Heart left ventricle (tissue), 16 donors: ENCODE data around the gene RINT1. TPM values are rescaled to one million over a fixed set of nuclear protein-coding genes. Genes with fewer than 3 reads are reported as not detected.

Experiments used
- ATAC-seq, 4 donors: fragments of 200-7000 bp; cut with Tn5 transposase; one replicate each; pipeline ENCODE4 v1.9.1; 2020 to 2022; ENCODE audit warnings: moderate library complexity in 4 of 4, mild to moderate bottlenecking in 3 of 4, moderate number of reproducible peaks in 1 of 4
- DNase-seq, 5 donors: peaks; one replicate each; pipeline ENCODE4 v3.0.0-alpha.2; 2020
- H3K27ac ChIP-seq, 12 donors: fragments of 200-600 bp; sonication (generic) in 4 of 12; one replicate each; pipeline versions ENCODE4 v1.5.0 to v1.8.0; 2016 to 2022; ENCODE audit warnings: mild to moderate bottlenecking in 2 of 12
- H3K27me3 ChIP-seq, 9 donors: fragments of 200-600 bp; sonication (generic) in 2 of 9; one replicate each; pipeline versions ENCODE4 v1.5.1 to v1.8.0; 2016 to 2022; ENCODE audit warnings: mild to moderate bottlenecking in 3 of 9
- H3K36me3 ChIP-seq, 9 donors: fragments of 200-600 bp; sonication (generic) in 2 of 9; one replicate each; pipeline versions ENCODE4 v1.5.0 to v1.8.0; 2018 to 2022; ENCODE audit warnings: mild to moderate bottlenecking in 2 of 9
- H3K4me1 ChIP-seq, 12 donors: fragments of 200-600 bp; sonication (generic) in 4 of 12; one replicate each; pipeline versions ENCODE4 v1.5.0 to v1.8.0; 2016 to 2022; ENCODE audit warnings: mild to moderate bottlenecking in 3 of 12
- H3K4me3 ChIP-seq, 12 donors: fragments of 200-600 bp; sonication (generic) in 4 of 12; one replicate each; pipeline versions ENCODE4 v1.5.0 to v1.8.0; 2017 to 2022; ENCODE audit warnings: mild to moderate bottlenecking in 9 of 12, moderate library complexity in 4 of 12
- H3K9me3 ChIP-seq, 12 donors: fragments of 200-600 bp; sonication (generic) in 4 of 12; one replicate each; pipeline versions ENCODE4 v1.5.0 to v1.8.0; 2016 to 2022; ENCODE audit warnings: mild to moderate bottlenecking in 1 of 12
- CTCF ChIP-seq, 12 donors: fragments of 200-600 bp; sonication (generic) in 4 of 12; IDR thresholded peaks; one replicate each; pipeline versions ENCODE4 v1.5.0 to v1.8.0; 2018 to 2022; ENCODE audit warnings: antibody characterized with exemption in 12 of 12, mild to moderate bottlenecking in 5 of 12
- POLR2A ChIP-seq, 2 donors: fragments of 450-650 bp; IDR thresholded peaks; one replicate each; pipeline ENCODE4 v1.6.1; 2017; ENCODE audit warnings: antibody characterized with exemption in 2 of 2, mild to moderate bottlenecking in 2 of 2, moderate library complexity in 2 of 2
- WGBS, 4 donors: extraction: QIAGEN DNeasy Blood & Tissue Kit in 2 of 4; methylation state at CpG; one replicate each; pipeline versions ENCODE4 v1.1.5 to v1.1.7; 2013 to 2018; 5-methylcytosine and 5-hydroxymethylcytosine counted together
- intact Hi-C, 10 donors: fragments of 100-400 bp; cut with DNase I; formaldehyde crosslinking; loops; one replicate each; pipeline versions ENCODE4 v1.11.1 to v1.14.2; 2022
- polyA plus RNA-seq, 2 donors: library from polyadenylated mRNA; stranded (reverse); fragments of 200-250 nt; gene quantifications; one replicate each; pipeline ENCODE4 v1.2.3, GENCODE V29; 2013
- total RNA-seq, 9 donors: library from RNA; depleted of rRNA in 2 of 9; stranded (reverse); fragments of >200 nt in 2 of 9; fragmentation: NEBNext Ultra II Directional in 3 of 9; extraction: Animal tissue kit (Norgen Biotek cat#: 25700) in 3 of 9; gene quantifications; one replicate each; pipeline versions ENCODE4 v1.1.0 to v1.2.4, GENCODE V29; 2016 to 2023
- donor health status: ischemic (EF 13 %, LVEDD 7.1; RV severe dilation, severe dysfunction).
- donor health status: healthy with polysubstance abuse.
- donor health status: DM: no; HTN: yes; CAD: no.
- donor health status: DM: no; HTN: no; CAD: no.
- donor health status: ischemic (EF 25% LVEDD 6.9; RV normal size, moderate dysfunction).
- donor health status: ischemic (EF 25% LVEDD 5.7; RV mildly dilated, moderate dysfunction).
- donor health status: healthy.
- donor health status: DM: yes; HTN: yes; CAD: no.
- donor health status: ischemic (EF 35%, LVEDD 5.7; RV mildly dilated, moderate dysfunction).
- donor health status: nonischemic (EF 11% LVEDD 7.7; RV severe dilation, severe dysfunction).
- donor health status: DM: yes; HTN: yes; CAD: no.
- donor health status: PGD.
- donor health status: ischemic (EF 29% LVEDD 5.4; RV normal size, mild dysfunction).
- donor health status: nonischemic (EF 23%, LVEDD 6.1; RV moderate dilation, normal function).

Gene RINT1
- total and polyA plus RNA-seq, 11 donors = 9.2 to 16.0 (median 13.3) TPM

- WGBS, 4 donors = 11 to 14% (median 14%) methylated on average over 36 of the region's 36 CpGs
- TF ChIP-seq POLR2A (IDR thresholded peaks at IDR 0.05) = no peak
- TF ChIP-seq CTCF (IDR thresholded peaks at IDR 0.05) = no peak
- intact Hi-C loops = no loop called here
These were observed 49.2 kb downstream of the RINT1 start, which contains the start of gene EFCAB10 for GRCh38 chr7:105581066-105581811. TSS of gene EFCAB10 (minus strand) at chr7:105581493. CDS start at chr7:105581463, 30 bp downstream.

GRCh38 chr7:105583061-105583460, 51.1 kb downstream of the RINT1 start:
- Histone ChIP-seq H3K4me3 (no peak overlapping the region), H3K4me1 (peaks cover 0 to 7% (median 2%) of the 10 kb centered on the region in 12 donors), H3K36me3 (no peaks in the 10 kb centered on the region), H3K27ac (no peak overlapping the region), H3K27me3 (peaks cover 0 to 7% (median 0%) of the 10 kb centered on the region in 9 donors), H3K9me3 (peaks cover 0 to 14% (median 0%) of the 10 kb centered on the region in 12 donors)
- DNase-seq = no peak
- TF ChIP-seq CTCF (IDR thresholded peaks at IDR 0.05) (no peak), POLR2A (IDR thresholded peaks at IDR 0.05) (no peak)
- no peak for ATAC-seq
- 74 to 92% (median 84%) methylated on average over 12 to 39 of the region's 39 CpGs for WGBS, 4 donors
- intact Hi-C loops = no loop called here

More at GRCh38 chr7:105581066-105581811, 49.2 kb downstream of the RINT1 start, which contains the start of gene EFCAB10:
- Histone ChIP-seq H3K4me1 (peaks cover 0 to 7% (median 2%) of the 10 kb centered on the region in 12 donors), H3K9me3 (peaks cover 0 to 14% (median 0%) of the 10 kb centered on the region in 12 donors), H3K4me3 (peak within 1 kb of the TSS in 10 of 12 donors; percentile 8 to 46 (median 35)), H3K27ac (no peak within 1 kb of the TSS), H3K36me3 (no peaks in the 10 kb centered on the region), H3K27me3 (peaks cover 0 to 7% (median 0%) of the 10 kb centered on the region in 9 donors)
- DNase-seq = peak; percentile 25 to 82 (median 47)
- peak in 3 of 4 donors; percentile 57 to 80 (median 73) for ATAC-seq

GRCh38 chr7:105584165-105584564, 52.2 kb downstream of the RINT1 start:
- intact Hi-C loops = no loop called here
- Histone ChIP-seq H3K9me3 (peaks cover 0 to 14% (median 0%) of the 10 kb centered on the region in 12 donors), H3K27me3 (peaks cover 0 to 7% (median 0%) of the 10 kb centered on the region in 9 donors), H3K36me3 (no peaks in the 10 kb centered on the region), H3K27ac (no peak overlapping the region), H3K4me3 (no peak overlapping the region), H3K4me1 (peaks cover 0 to 13% (median 4%) of the 10 kb centered on the region in 12 donors)
- TF ChIP-seq POLR2A (IDR thresholded peaks at IDR 0.05) (no peak), CTCF (IDR thresholded peaks at IDR 0.05) (no peak)
- ATAC-seq (no peak), DNase-seq (no peak)
- WGBS, 4 donors = 83 to 90% (median 84%) methylated on average over 5 of the region's 5 CpGs

- Histone ChIP-seq H3K36me3 (no peaks in the 10 kb centered on the region), H3K4me1 (peaks cover 0 to 16% (median 5%) of the 10 kb centered on the region in 12 donors), H3K27me3 (peaks cover 0 to 7% (median 0%) of the 10 kb centered on the region in 9 donors), H3K27ac (no peak overlapping the region), H3K4me3 (no peak overlapping the region), H3K9me3 (peaks cover 0 to 14% (median 0%) of the 10 kb centered on the region in 12 donors)
- intact Hi-C loops = no loop called here
- ATAC-seq (peak in 2 of 4 donors; percentile 29 to 47), DNase-seq (no peak)
- 66 to 75% (median 69%) methylated on average over 2 of the region's 2 CpGs for WGBS, 4 donors
- TF ChIP-seq CTCF (IDR thresholded peaks at IDR 0.05) = no peak
- TF ChIP-seq POLR2A (IDR thresholded peaks at IDR 0.05) = no peak
These were observed 54.0 kb downstream of the RINT1 start for GRCh38 chr7:105585850-105586500.
